LHCN-M2 (cell line): ENCODE measurements around the gene GLRA2. TPM values are rescaled to one million over a fixed set of nuclear protein-coding genes. Genes with fewer than 3 reads are reported as not detected.

Experiments used
- DNase-seq: peaks from one replicate; pipeline ENCODE4 v3.0.0-alpha.2; 2012; ENCODE audit warnings: low read depth
- total RNA-seq: library from RNA; depleted of rRNA; stranded (reverse); fragments of >200 nt; gene quantifications from 2 replicates; pipeline ENCODE4 v1.2.3, GENCODE V29; 2014

The GLRA2 gene
- total RNA-seq, 1 experiment from 2014 or later = not detected

GRCh38 chrX:14700982-14701381 lies 171.6 kb downstream of the GLRA2 start:
- DNase-seq = no peak

GRCh38 chrX:14702145-14702544 lies 172.8 kb downstream of the GLRA2 start:
- no peak for DNase-seq

- no peak for DNase-seq
Measured at GRCh38 chrX:14712096-14712495, 182.8 kb downstream of the GLRA2 start.

GRCh38 chrX:14717949-14718348 lies 188.6 kb downstream of the GLRA2 start:
- no peak for DNase-seq

GRCh38 chrX:14718403-14718802 lies 189.1 kb downstream of the GLRA2 start:
- peak; percentile 2 for DNase-seq

- DNase-seq = no peak
Measured at GRCh38 chrX:14729058-14729457, 199.7 kb downstream of the GLRA2 start.

- no peak for DNase-seq
Measured at GRCh38 chrX:14738643-14739042, 209.3 kb downstream of the GLRA2 start.

- no peak for DNase-seq
Measured at GRCh38 chrX:14753441-14753840, 224.1 kb downstream of the GLRA2 start.

GRCh38 chrX:14758029-14758491 lies 228.7 kb downstream of the GLRA2 start:
- no peak for DNase-seq

- no peak for DNase-seq
Measured at GRCh38 chrX:14775416-14775815, 246.1 kb downstream of the GLRA2 start.

- no peak for DNase-seq
Measured at GRCh38 chrX:14776901-14777300, 247.6 kb downstream of the GLRA2 start.

GRCh38 chrX:14777525-14777924 lies 248.2 kb downstream of the GLRA2 start:
- peak; percentile 29 for DNase-seq

- no peak for DNase-seq
Measured at GRCh38 chrX:14779580-14779979, 250.2 kb downstream of the GLRA2 start.
